Tibial nerve (tissue), 3 donors: Measurements from ENCODE around the gene RASGRP3.

Experiments
- CTCF ChIP-seq, 5 experiments: fragments of 200-600 bp in 3 of 5; fragments of 450-650 bp in 2 of 5; sonication (generic) in 3 of 5; IDR thresholded peaks; one replicate each; pipeline ENCODE4 v1.5.1; 2016 to 2019; ENCODE audit warnings: antibody characterized with exemption in 5 of 5, mild to moderate bottlenecking in 3 of 5, moderate library complexity in 2 of 5
- POLR2A ChIP-seq, 2 donors: fragments of 450-650 bp; IDR thresholded peaks; one replicate each; pipeline ENCODE4 v1.6.1; 2017; ENCODE audit warnings: antibody characterized with exemption in 2 of 2, mild to moderate bottlenecking in 2 of 2, moderate library complexity in 2 of 2

GRCh38 chr2:33526132-33526531, 49.7 kb downstream of the RASGRP3 start:
- TF ChIP-seq POLR2A (IDR thresholded peaks at IDR 0.05) = no peak
- TF ChIP-seq CTCF (IDR thresholded peaks at IDR 0.05) = no peak
